ENCODE results near the gene BAG1.

BAG1 gene

DNA sequence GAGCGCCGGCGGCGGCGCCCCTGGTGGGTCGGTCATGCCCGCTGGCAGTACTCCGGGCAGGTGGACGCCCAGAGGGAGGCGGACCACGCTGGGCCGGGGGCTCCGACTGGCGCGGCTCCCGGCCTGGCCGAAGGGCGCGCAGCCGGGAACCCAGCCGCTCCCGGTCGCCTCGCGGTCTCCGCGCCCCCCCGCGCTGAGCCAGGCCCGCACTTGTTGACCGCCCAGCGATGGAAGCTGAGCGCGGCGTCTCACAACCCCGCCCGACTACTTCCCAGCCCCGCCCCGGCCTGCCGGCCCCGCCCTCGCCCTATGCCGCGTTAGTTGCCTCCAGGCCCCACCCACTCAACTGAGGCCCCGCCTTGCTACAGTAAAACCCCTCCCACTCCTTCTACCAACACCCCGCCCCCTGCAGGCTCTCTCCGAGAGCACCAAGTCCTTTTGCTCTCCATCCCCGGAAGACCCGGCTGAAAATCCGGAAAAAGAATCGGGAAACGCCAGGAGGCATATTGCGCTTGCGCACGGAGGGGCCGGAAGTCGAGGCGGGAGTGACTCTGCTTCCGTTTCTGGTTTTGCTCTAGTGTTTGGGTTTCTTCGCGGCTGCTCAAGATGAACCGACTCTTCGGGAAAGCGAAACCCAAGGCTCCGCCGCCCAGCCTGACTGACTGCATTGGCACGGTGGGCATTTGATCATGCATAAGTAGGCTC is at the start of gene BAG1, which contains the start of gene CHMP5:
TSS of gene BAG1 (minus strand) at position 236 of the 705 bp plus-strand sequence.
TSS of gene CHMP5 (plus strand) at position 577 of the 705 bp plus-strand sequence. CDS start at position 607, 30 bp downstream.
- DNase-seq (ENCODE audit: low read depth): peak; percentile 100

DNA sequence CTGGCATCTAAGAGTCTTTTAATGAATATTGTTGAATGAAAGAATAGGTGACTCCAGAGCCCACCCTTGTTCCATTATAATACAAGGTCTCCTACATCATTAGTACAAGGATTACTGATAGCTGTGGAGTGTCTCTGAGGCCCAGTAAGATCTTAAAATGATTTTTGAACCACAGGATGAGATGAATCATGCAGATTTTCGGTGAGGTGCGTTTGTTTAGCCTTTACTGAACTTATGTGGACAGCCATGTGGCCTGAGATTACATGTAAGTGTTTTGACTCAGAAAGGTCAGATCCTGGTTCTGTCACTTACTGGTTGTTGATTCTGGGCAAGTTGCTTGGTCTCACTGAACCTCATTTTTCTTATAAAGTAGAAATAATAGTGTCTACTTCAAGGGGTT is 47.4 kb upstream of the BAG1 start:
- DNase-seq (ENCODE audit: low read depth): peak; percentile 46

DNA sequence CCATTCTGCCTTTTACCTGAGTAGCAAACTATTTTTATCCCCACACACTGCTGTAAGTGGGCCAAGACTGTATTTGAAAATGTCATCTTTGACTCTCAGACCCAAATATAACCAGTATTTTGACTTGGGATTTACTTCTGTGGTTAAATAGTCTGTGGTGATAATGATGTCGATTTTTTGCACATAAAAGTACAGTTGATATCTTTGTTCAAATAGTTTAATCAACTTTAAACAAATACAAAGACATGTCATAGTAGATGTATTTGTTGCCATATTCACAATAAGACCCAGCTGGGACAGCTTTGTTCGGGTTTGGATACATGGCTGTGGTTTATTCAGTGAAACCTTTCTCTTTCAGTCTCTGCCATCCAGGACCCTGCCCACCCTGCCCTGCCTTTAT is 46.2 kb upstream of the BAG1 start:
- DNase-seq (ENCODE audit: low read depth): no peak

DNA sequence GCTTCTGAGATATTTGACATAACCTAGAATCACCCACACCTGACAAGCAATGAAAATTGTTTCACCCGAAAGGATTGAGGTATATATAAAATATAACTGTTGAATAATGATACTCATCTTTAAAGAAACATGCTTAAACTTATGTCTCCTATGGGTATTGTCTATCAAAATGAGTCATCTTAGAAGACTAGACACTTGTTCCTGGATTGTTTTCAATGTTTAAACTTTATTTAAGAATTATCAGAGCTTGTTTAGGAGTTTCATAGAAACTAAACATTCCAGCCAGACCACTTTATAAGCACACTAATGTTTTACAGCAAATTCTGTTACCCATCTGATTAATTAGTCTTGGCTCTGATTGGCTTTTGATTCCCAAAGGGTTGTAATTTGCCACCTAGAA is 45.4 kb upstream of the BAG1 start:
- DNase-seq (ENCODE audit: low read depth): no peak

DNA sequence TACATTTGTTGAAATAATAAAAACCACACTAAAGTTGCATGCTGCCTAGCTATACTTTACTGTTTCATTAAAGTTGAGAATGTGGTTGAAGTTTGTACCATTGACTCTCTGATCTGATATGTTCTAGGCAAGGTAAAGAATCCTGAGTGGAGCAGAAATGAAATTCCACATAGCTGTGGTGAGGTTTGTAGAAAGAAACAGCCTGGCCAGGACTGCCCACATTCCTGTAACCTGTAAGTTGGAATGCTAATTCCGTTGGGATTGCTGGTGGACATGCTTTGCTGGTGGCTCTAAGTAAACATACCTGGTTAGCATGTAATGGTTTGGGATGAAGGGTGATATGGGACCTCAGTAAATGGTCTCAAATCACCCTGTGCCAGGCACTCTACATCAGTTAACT is 42.6 kb upstream of the BAG1 start:
- DNase-seq (ENCODE audit: low read depth): no peak

DNA sequence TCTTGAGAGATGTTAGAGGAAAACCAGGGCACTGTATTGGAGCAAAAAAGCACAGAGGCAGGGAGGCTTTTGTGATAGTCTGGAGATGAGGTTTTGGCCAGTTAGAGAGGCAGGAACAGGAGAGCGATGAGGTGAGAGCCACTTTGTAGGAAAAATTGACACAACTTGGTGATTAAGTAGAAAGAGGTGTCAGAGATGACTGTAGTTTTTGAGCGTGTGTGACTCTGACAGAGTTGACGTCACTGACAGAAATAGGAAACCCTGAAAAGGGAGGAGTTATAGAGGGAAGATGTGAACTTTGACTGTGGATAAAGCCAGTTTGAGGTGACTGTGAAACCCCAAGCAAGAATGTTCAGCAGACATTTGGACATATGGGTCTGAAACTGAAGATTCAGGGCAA is 41.5 kb upstream of the BAG1 start:
- DNase-seq (ENCODE audit: low read depth): no peak

DNA sequence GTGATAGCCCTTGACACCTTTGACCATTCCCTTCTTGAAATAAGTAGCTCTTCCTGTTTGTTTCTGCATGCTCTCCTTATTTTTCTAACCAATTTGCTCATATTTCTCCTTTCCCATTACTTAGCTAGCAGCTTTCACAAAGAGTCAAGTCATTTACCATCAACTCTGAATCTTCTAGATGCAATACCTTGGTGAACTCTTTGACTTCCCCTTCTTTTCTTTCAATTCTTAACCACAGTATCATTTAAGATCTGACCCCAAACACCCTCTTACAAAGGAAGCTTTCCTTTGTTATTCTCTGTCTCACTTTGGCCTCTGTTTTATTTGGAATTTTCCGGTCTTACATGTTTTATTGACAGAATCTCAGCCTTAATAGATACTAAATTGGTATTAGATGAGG is 39.9 kb upstream of the BAG1 start:
- DNase-seq (ENCODE audit: low read depth): no peak

DNA sequence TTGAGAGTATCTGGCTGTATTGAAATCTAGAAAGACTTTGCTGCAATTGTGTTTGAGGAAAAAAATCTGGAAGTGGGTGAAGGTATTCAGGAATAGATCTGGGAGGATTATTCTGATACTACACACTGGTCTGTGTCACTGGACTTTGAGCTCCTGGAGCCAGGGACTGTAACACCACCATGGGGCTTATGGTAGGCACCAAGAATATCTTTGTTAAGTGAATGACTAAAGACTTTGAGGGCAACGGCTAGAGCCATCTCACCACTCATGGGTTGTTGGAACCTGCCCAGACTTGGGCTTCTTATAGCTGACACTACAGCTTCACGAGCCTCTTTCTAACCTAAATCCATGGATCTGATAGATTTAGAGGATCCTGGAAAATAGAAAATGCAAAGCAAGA is 36.0 kb upstream of the BAG1 start:
- no peak for DNase-seq (ENCODE audit: low read depth)

DNA sequence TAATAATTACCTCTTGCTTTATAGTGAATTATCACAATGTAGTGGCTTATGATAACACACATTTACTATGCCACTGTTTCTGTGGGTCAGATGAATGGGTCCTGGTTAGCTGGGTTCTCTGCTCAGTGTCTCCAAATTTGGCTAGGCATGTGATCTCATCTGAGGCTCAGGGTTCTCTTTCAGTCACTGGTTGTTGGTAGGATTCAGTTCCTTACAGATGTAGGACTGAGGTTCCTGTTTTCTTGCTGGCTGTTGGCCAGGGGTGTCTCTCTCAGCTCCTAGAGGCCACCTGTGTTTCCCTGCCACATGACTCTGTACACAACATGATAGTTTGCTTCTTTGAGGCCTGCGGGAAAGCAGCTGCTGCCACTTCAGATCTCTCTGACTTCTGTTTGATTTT is 32.9 kb upstream of the BAG1 start:
- DNase-seq (ENCODE audit: low read depth): no peak

DNA sequence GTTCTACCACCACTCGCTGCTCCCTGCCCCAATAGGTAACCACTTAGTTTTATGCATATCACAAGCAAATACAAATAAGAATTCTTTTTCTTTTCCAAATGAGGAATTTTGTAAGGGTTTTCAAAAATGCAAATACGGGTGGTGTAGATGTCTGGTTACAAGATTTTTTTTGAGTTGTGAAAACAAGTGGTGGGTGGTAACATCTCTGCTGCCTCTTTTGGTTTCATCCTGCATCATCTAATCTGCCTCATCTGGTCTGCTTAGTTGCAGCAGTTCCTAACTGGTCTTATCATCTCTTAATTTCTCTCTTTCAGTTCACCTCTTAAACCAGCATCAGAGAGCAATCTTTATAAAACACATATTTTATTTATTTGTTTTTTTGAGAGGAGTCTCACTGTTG is 31.1 kb upstream of the BAG1 start:
- no peak for DNase-seq (ENCODE audit: low read depth)

DNA sequence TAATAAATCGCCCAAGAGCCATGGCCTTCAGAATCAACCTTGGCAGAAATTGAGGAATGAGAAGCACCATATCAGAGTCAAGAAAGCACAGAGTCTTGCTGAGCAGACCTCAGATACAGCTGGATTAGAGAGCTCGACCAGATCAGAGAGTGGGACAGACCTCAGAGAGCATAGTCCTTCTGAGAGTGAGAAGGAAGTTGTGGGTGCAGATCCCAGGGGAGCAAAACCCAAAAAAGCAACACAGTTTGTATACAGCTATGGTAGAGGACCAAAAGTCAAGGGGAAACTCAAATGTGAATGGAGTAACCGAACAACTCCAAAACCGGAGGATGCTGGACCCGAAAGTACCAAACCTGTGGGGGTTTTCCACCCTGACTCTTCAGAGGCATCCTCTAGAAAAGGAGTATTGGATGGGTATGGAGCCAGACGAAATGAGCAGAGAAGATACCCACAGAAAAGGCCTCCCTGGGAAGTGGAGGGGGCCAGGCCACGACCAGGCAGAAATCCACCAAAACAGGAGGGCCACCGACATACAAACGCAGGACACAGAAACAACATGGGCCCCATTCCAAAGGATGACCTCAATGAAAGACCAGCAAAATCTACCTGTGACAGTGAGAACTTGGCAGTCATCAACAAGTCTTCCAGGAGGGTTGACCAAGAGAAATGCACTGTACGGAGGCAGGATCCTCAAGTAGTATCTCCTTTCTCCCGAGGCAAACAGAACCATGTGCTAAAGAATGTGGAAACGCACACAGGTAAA is 30.3 kb upstream of the BAG1 start:
- no peak for DNase-seq (ENCODE audit: low read depth)

DNA sequence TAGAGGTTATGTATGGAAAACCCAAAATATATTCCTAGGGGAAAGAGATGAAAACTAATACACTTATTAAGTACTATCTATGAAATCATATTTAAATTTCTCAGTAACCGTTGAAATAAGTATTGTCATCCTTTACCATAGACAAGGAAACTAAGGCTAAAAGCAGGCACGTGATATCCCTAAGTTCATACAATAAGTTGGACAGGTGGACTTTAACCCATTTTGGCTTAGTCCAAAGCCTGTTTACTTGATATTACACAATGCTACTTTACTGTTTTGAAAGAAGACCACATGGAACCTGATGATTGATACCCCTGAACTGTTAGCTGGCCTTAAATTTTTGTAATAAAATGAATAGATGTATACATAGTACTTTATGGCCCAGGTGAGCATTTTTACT is 29.3 kb upstream of the BAG1 start:
- no peak for DNase-seq (ENCODE audit: low read depth)

DNA sequence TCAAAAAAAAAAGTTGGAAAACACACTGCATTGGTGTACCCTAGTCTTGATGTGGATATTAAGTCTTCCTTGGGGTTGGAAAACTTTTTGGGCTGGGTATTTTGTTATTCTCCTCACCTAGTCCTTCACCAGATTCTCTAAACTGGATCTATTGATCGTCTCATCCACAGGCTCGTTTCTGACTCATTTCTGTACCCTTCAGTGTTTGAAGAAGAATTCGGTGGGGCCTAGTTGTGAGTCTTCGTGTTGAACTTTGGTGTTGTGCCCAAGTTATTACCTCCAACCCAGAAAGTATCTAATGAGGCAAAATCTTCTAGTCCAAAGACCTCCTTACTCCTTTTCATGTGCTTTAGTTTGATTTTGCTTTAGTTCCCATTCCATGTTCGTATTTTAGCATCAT is 27.4 kb upstream of the BAG1 start:
- DNase-seq (ENCODE audit: low read depth): no peak

DNA sequence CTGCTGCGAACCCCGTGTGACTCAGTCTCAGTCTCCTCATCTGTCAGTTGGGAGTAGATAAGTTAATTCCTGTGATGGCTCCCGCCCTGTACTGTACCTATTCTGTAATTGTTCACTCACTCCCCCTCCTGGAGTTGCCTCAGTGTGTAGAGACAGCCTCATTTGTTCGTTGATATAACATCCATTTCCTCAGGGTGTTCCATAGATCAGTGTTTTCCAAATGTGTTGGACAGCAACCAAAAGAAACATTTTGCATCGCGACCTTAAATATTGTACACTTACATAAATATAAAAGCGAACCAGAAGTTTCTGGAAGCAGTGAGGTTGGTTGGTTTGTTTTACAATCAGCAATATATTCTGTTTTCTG is 26.5 kb upstream of the BAG1 start:
- no peak for DNase-seq (ENCODE audit: low read depth)

DNA sequence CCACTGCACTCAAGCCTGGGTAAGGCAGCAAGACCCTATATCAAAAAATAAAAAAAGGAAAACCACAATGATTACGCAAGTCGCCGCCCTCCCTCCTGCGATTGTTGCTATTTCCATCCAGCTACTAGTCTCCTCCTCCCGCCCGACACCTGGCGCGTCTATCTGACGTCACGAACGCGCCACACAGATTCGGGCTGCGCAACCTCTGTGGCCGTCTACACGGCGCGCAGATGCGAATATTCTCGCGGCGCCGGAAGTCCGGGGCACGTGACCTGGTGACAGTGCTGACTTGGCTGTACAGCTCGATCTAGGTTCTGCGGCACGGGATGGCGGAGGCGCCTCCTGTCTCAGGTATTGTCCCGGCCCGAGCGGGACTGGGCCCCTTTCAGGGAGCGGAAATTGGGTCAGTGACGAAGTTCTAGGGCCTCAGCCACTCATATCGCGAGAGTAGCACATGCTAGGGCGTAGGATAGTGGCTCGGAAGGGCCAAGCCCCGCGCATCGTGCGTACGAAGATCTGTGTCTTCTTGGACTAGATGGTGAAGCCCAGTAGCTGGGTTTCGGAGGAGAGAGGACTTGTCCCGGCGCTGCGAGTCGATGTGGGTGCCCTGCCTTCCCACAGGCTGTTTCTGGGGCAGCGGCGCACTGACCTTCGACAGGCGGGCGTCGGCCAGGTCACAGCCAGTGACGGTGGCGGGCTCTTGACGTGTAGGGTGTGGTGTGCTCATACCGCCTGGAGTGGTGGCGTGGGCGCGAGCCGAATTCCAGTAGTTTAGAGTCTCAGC is 25.9 kb upstream of the BAG1 start, which contains the start of gene NFX1:
TSS of gene NFX1 (plus strand) at position 270 of the 784 bp plus-strand sequence. CDS start at position 327, 57 bp downstream.
- DNase-seq (ENCODE audit: low read depth): peak; percentile 99

DNA sequence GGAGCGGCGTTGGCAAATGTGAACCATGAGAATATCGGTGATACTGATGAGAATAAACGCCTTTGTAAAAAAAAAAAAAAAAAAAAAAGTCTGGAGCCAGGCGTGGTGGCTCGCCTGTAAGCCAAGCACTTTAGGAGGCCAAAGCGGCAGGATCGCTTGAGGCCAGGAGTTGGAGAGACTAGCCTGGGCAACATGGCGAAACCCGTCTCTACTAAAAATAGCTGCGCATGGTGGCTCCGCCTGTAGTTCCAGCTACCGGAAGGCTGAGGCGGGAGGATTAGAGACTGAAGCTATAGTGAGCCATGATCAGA is 25.4 kb upstream of the BAG1 start:
- no peak for DNase-seq (ENCODE audit: low read depth)

DNA sequence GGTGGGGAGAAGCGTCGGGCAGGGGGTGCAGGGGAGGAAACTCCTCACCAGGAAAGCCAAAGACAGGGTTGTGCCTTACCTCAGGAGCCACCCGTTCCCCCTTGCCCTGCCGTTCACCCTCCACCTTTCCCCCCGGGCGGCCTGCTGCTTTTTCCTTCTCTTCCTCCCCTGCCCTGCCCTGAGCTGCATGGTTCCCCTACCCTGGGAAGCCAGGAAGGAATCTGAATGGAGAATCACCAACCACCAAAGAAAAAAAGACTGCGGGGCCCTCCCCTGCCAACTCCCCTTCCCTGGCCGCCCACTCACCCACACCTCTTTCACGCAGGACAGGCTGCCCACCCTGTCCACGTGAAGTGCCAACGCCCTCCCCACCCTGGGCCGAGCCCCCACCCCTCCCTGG is 25.0 kb upstream of the BAG1 start:
- peak; percentile 20 for DNase-seq (ENCODE audit: low read depth)

DNA sequence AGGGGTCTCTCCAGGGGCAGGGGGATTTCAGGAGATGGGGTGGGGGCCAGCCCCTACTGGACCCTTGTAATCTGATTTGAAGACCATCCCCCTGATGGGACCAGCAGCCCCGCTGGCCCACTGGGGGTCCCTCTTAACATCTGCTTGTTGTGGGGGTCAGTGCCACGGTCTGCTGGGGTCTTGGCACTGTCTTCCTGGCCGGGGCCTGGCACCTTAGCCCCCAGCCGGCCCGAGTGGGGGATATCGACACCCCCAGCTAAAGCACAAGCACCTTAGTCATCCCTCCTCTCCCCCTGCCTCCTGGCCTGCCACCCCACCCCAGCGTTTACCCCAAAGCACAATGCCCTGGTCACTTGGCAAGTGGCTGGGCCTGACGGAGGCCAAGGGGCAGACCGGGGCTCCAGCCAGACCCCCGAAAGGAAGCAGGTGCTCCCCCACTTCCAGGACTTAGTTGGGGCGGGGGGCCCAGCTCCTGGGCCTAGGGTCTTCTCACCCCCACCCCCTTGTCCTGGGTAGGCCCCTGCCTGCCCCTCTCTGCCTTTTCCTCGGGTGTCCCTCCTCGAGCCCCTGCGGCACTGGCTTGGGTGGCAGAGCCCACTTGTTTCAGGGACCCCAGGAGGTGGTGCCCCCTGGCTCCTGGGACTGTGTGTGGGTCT is 24.4 kb upstream of the BAG1 start:
- DNase-seq (ENCODE audit: low read depth): no peak

DNA sequence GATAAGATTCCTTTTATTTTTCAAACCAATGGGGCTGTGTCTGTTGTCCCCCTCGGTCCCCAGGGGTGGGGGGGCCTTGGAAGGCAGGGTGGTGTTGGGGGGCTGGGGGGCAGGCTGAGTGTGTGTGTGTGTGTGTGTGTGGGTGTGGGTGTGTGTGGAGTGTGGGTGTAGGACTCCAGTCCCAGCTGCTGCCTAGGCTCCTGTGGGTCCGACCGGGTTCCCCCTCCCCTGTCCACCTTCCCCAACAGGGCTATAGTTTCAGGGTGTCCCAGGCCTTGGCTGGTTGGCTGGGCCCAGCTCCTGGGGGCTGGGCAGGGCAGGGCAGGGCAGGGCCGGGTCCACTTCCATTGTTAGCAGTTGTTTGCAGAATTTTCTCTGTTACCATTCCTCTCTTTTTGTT is 23.7 kb upstream of the BAG1 start:
- DNase-seq (ENCODE audit: low read depth): no peak

DNA sequence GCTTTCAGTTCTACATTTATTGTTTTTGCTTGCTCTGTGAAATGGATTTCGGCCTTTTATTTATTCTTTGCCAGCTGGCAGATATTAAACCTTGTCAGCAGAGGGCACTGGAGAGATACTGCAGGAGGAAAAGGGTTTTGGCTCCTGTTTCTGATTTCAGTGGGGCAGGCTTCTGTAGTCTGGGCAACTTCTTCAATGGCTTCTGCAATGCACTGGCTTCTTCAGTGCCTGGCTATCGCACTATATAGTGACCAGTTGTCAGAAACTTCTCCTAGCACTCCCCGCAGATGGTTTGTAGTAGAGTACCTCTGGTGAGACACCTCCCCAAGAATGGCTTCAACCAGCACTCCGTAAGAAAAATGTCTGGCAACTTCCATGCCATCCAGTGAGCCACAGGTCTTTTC is 22.6 kb upstream of the BAG1 start:
- DNase-seq (ENCODE audit: low read depth): peak; percentile 82

DNA sequence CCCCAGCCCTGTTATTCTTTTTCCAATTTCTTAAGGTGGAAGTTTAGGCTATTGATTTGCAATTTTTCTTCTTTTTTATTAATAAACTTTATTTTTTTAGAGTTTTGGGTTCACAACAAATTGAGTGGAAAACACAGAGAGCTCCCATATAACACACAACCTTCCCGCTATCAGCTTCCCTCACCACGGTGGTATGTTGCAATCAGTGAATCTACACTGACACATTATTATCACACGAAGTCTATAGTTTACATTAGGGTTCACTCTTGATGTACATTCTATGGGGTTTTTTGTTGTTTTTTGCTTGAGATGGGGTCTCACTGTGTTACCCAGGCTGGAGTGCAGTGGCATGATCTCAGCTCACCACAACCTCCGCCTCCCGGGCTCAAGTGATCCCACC is 21.0 kb upstream of the BAG1 start:
- no peak for DNase-seq (ENCODE audit: low read depth)

DNA sequence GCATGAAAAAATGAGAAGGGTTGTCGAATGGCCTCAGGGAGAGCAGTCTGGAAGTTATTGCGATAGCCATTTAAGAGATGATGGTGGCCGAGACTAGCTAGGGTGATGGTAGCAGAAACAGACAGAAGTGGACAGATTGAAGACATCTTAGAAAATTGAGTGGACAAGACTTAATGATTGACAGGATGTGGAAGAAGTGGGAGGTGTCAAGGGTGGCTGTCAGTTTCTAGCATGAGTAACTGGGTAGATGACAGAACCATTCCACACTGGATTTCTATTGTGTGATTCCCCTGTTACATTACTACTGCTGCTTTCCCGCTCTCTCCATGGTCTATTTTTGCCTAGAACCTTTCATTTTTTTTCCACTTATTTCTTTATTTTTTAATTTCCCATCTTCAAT is 13.0 kb upstream of the BAG1 start:
- no peak for DNase-seq (ENCODE audit: low read depth)

DNA sequence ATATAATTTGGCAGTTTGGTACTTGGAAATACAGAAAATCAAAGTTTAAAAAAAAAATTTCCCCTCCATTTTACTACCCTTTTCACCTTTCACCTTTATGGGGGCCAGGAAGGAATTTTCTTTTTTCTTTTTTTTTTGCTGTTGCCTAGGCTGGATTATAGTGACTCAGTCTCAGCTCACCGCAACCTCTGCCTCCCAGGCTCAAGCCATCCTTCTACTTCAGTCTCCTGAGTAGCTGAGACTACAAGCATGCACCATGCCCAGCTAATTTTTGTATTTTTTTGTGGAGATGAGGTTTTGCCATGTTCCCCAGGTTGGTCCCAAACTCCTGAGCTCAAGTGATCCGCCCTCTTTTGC is 9.4 kb upstream of the BAG1 start:
- peak; percentile 75 for DNase-seq (ENCODE audit: low read depth)

Data from ELR (cell line).